ENCODE data around the gene MEMO1. TPM values are rescaled to one million over a fixed set of nuclear protein-coding genes. Genes with fewer than 3 reads are reported as not detected.
A peak's percentile ranks its signal among the peaks of the same experiment; 100 is the strongest.

The MEMO1 gene
- total and polyA plus RNA-seq, 9 of the 15 experiments (the other 6 are each of a cell fraction or from before 2014, with no cell fraction given), result 22.1 to 87.7 (median 61.2) TPM

GRCh38 chr2:31979018-31979417 is 31.8 kb downstream of the MEMO1 start:
- BruUV-seq (replicated peaks), result no TSS peak
- no peak for DNase-seq (ENCODE audit: extremely low read depth in 1 of 4, low spot score in 3 of 4)

More at GRCh38 chr2:31979018-31979417, 31.8 kb downstream of the MEMO1 start:
- ATAC-seq (no peak), FAIRE-seq (peak; percentile 37)
- Histone ChIP-seq H3K9ac (ENCODE audit: insufficient read depth in 1 of 2, low read depth in 2 of 2, low read length in 2 of 2) (no peak overlapping the region), H3K4me3 (no peak overlapping the region), H3K9me3 (replicated peaks; ENCODE audit: control insufficient read depth, insufficient read depth, low read depth, low read length) (no peaks in the 10 kb centered on the region), H2AFZ (ENCODE audit: low read depth, low read length) (no peak overlapping the region), H3K4me1 (replicated peaks in 1 of 2; ENCODE audit: control insufficient read depth in 2 of 2, insufficient read depth in 2 of 2, low read length in 2 of 2) (peaks cover 0 to 7% of the 10 kb centered on the region in 2 experiments; a peak in 2 of 5 replicates), H3K27ac (ENCODE audit: extremely low read depth, low read depth, low read length) (no peak overlapping the region), H3K79me2 (ENCODE audit: control insufficient read depth, insufficient read depth, low read length) (peaks cover 92% of the 10 kb centered on the region), H3K27me3 (ENCODE audit: control insufficient read depth in 2 of 2, insufficient read depth in 2 of 2, low read length in 2 of 2) (no peaks in the 10 kb centered on the region), H3K4me2 (ENCODE audit: insufficient read depth, low read length) (no peak overlapping the region), H3K9me1 (ENCODE audit: control insufficient read depth, insufficient read depth, low read length) (no peaks in the 10 kb centered on the region), H3K36me3 (ENCODE audit: control insufficient read depth, insufficient read depth, low read length) (peaks cover under 1% of the 10 kb centered on the region; the same call in 2 of the 3 replicates), H4K20me1 (replicated peaks; ENCODE audit: control insufficient read depth, insufficient read depth, low read length) (no peaks in the 10 kb centered on the region; the same call in 1 of the 2 replicates)
- CTCF ChIA-PET (ENCODE audit: low intra/inter-chr PET ratio), result no interaction called here
- in situ Hi-C loops (cut with MboI) (no loop called here), intact Hi-C loops (cut with micrococcal nuclease) (no loop called here)
- WGBS (ENCODE audit: insufficient coverage, low coverage, missing lambda C conversion rate), result 65% methylated on average over 3 of the region's 3 CpGs
- no peak for TF ChIP-seq NR2F6 (CRISPR knock-in tag; IDR thresholded peaks at IDR 0.05)
- TF ChIP-seq CC2D1A (IDR thresholded peaks at IDR 0.05), result peak; percentile 61; the same call in 1 of the 2 replicates
- TF ChIP-seq CBX3 (IDR thresholded peaks at IDR 0.05; ENCODE audit: borderline replicate concordance in 1 of 2, low read length in 2 of 2), result peak in 1 of 2 experiments; percentile 32; a peak in 1 of 3 replicates
- peak; percentile 79 for TF ChIP-seq CHAMP1 (IDR thresholded peaks at IDR 0.05)
- no peak for TF ChIP-seq TAF9B (IDR thresholded peaks at IDR 0.05; ENCODE audit: partially characterized antibody)
- no peak for TF ChIP-seq NFIC (IDR thresholded peaks at IDR 0.05)
- TF ChIP-seq AFF4 (CRISPR knock-in tag; IDR thresholded peaks at IDR 0.05), result no peak
- TF ChIP-seq CBFA2T3 (IDR thresholded peaks at IDR 0.05), result peak; percentile 43; the same call in 1 of the 2 replicates
- no peak for TF ChIP-seq RBM34 (IDR thresholded peaks at IDR 0.05; ENCODE audit: borderline replicate concordance, insufficient read depth, low read length)
- no peak for TF ChIP-seq SETDB1 (IDR thresholded peaks at IDR 0.05; ENCODE audit: low read length)
- TF ChIP-seq TAL1 (IDR thresholded peaks at IDR 0.05), result peak; percentile 18; the same call in 1 of the 2 replicates
- POLR2A ChIA-PET, result no interaction called here
